PC-3 (cell line): ENCODE data around the gene WSCD2. TPM values are rescaled to one million over a fixed set of nuclear protein-coding genes. Genes with fewer than 3 reads are reported as not detected.

Experiments used
- ATAC-seq: fragments of 200-7000 bp; cut with Tn5 transposase; 2 replicates; pipeline ENCODE4 v1.9.1; 2020; ENCODE audit warnings: mild to moderate bottlenecking, moderate library complexity
- BruUV-seq: library from RNA; stranded (reverse); fragments of 400-500 nt; replicated peaks from 2 replicates; lab custom pipeline; 2021; lab: Mats Ljungman, UMichigan
- CTCF ChIA-PET: fragments of 300-600 bp; sonication (Branson Sonifier 250); formaldehyde crosslinking; loops from one replicate; lab custom pipeline; 2022; ENCODE audit warnings: antibody characterized with exemption; lab: Charles Lee
- POLR2A ChIA-PET: fragments of 300-600 bp; sonication (Branson Sonifier 250); formaldehyde crosslinking; loops from one replicate; lab custom pipeline; 2022; ENCODE audit warnings: antibody characterized with exemption; ENCODE audit not compliant: unreplicated experiment; lab: Charles Lee
- DNase-seq: peaks from one replicate; pipeline ENCODE4 v3.0.0-alpha.2; 2015
- H2AFZ ChIP-seq: fragments of 300-600 bp; sonication (generic); 2 replicates; pipeline ENCODE4 v1.6.0; 2016; ENCODE audit warnings: antibody characterized with exemption, low read length
- H3F3A ChIP-seq: fragments of 300-600 bp; sonication (generic); one replicate; pipeline ENCODE4 v1.6.0; 2017; ENCODE audit warnings: antibody characterized with exemption, low read length, control low read depth, mild to moderate bottlenecking; ENCODE audit not compliant: unreplicated experiment
- H3K27ac ChIP-seq: fragments of 300-600 bp; sonication (generic); 2 replicates; pipeline ENCODE4 v1.5.1; 2016; ENCODE audit warnings: mild to moderate bottlenecking, low read length
- H3K27me3 ChIP-seq: fragments of 300-600 bp; sonication (generic); 2 replicates; pipeline ENCODE4 v1.6.1; 2016; ENCODE audit warnings: low read length, mixed read lengths
- H3K36me3 ChIP-seq: fragments of 300-600 bp; sonication (generic); 2 replicates; pipeline ENCODE4 v1.6.1; 2016; ENCODE audit warnings: low read depth, mixed run types, low read length, mixed read lengths
- H3K4me1 ChIP-seq: fragments of 300-600 bp; sonication (generic); 2 replicates; pipeline ENCODE4 v1.5.1; 2016; ENCODE audit warnings: low read length; ENCODE audit not compliant: insufficient read depth
- H3K4me2 ChIP-seq: fragments of 300-600 bp; sonication (generic); 2 replicates; pipeline ENCODE4 v1.6.0; 2016; ENCODE audit warnings: low read length
- H3K4me3 ChIP-seq: fragments of 300-600 bp; sonication (generic); 2 replicates; pipeline ENCODE4 v1.5.1; 2016; ENCODE audit warnings: mild to moderate bottlenecking, low read length, mixed read lengths
- H3K79me2 ChIP-seq: fragments of 300-600 bp; sonication (generic); 2 replicates; pipeline ENCODE4 v1.6.1; 2017; ENCODE audit warnings: low read length, mixed read lengths
- H3K9ac ChIP-seq: fragments of 300-600 bp; sonication (generic); 2 replicates; pipeline ENCODE4 v1.6.0; 2016; ENCODE audit warnings: mild to moderate bottlenecking, low read length
- H3K9me2 ChIP-seq: fragments of 300-600 bp; sonication (generic); replicated peaks from 2 replicates; pipeline ENCODE4 v1.6.1; 2016; ENCODE audit warnings: mixed run types, low read length, mixed read lengths
- H3K9me3 ChIP-seq: fragments of 300-600 bp; sonication (generic); 2 replicates; pipeline ENCODE4 v1.6.1; 2016; ENCODE audit warnings: low read length, mixed read lengths
- H4K20me1 ChIP-seq: fragments of 300-600 bp; sonication (generic); 2 replicates; pipeline ENCODE4 v1.6.1; 2016; ENCODE audit warnings: low read length, mixed read lengths
- CTCF ChIP-seq: fragments of 300-600 bp; sonication (generic); conservative IDR thresholded peaks from 2 replicates; pipeline ENCODE4 v1.5.1; 2017; ENCODE audit warnings: antibody characterized with exemption, low read depth, mild to moderate bottlenecking, low read length
- EZH2 ChIP-seq: fragments of 300-600 bp; sonication (generic); IDR thresholded peaks from one replicate; pipeline ENCODE4 v1.6.1; 2017; ENCODE audit warnings: antibody characterized with exemption, mild to moderate bottlenecking, low read length; ENCODE audit not compliant: unreplicated experiment
- EZH2phosphoT487 ChIP-seq: fragments of 300-600 bp; sonication (generic); IDR thresholded peaks from 2 replicates; pipeline ENCODE4 v1.6.1; 2018; ENCODE audit warnings: mild to moderate bottlenecking, antibody characterized with exemption, low read length, borderline replicate concordance
- intact Hi-C: fragments of 100-400 bp; cut with micrococcal nuclease; formaldehyde crosslinking; loops from 2 replicates; pipeline ENCODE4 v1.9.0; 2023
- total RNA-seq: library from RNA; depleted of rRNA; stranded (reverse); fragments of >200 nt; gene quantifications from 2 replicates; pipeline ENCODE4 v1.2.3, GENCODE V29; 2014

WSCD2 gene
- total RNA-seq, 1 experiment from 2014 or later = not detected

GRCh38 chr12:108102363-108102762, 26.7 kb upstream of the WSCD2 start:
- no peaks in the 10 kb centered on the region for H3F3A ChIP-seq
- H3K9me2 ChIP-seq = no peaks in the 10 kb centered on the region
- ATAC-seq (no peak), DNase-seq (no peak)
- no peaks in the 10 kb centered on the region for H3K79me2 ChIP-seq
- H3K27ac ChIP-seq = no peak overlapping the region
- CTCF ChIA-PET = no interaction called here
- intact Hi-C loops = no loop called here
- H2AFZ ChIP-seq = no peak overlapping the region
- no peak for TF ChIP-seq EZH2
- TF ChIP-seq CTCF = no peak
- TF ChIP-seq EZH2phosphoT487 = no peak
- H3K4me2 ChIP-seq = no peak overlapping the region
- no peaks in the 10 kb centered on the region for H3K4me1 ChIP-seq
- H3K27me3 ChIP-seq = no peaks in the 10 kb centered on the region
- H3K9ac ChIP-seq = no peak overlapping the region
- POLR2A ChIA-PET = no interaction called here
- no peak overlapping the region for H3K4me3 ChIP-seq
- H3K9me3 ChIP-seq = no peaks in the 10 kb centered on the region
- H3K36me3 ChIP-seq = no peaks in the 10 kb centered on the region
- no peaks in the 10 kb centered on the region for H4K20me1 ChIP-seq
- BruUV-seq = no TSS peak

- no peak for ATAC-seq
These were observed 26.0 kb upstream of the WSCD2 start for GRCh38 chr12:108103087-108103486.

GRCh38 chr12:108103517-108103916, 25.6 kb upstream of the WSCD2 start:
- Histone ChIP-seq H3K27ac (no peak overlapping the region), H3K4me3 (no peak overlapping the region), H2AFZ (no peak overlapping the region), H3K9me3 (no peaks in the 10 kb centered on the region), H3K9me2 (no peaks in the 10 kb centered on the region), H3K4me1 (no peaks in the 10 kb centered on the region), H3K4me2 (no peak overlapping the region), H3K36me3 (no peaks in the 10 kb centered on the region), H4K20me1 (no peaks in the 10 kb centered on the region), H3F3A (no peaks in the 10 kb centered on the region), H3K79me2 (no peaks in the 10 kb centered on the region), H3K9ac (no peak overlapping the region), H3K27me3 (no peaks in the 10 kb centered on the region)
- ATAC-seq (no peak), DNase-seq (no peak)
- ChIA-PET CTCF (no interaction called here), POLR2A (no interaction called here)
- TF ChIP-seq EZH2phosphoT487 (no peak), CTCF (no peak), EZH2 (no peak)
- no TSS peak for BruUV-seq
- intact Hi-C loops = no loop called here

More at GRCh38 chr12:108103087-108103486, 26.0 kb upstream of the WSCD2 start:
- H3K9me2 ChIP-seq = no peaks in the 10 kb centered on the region
- intact Hi-C loops = no loop called here
- POLR2A ChIA-PET = no interaction called here
- DNase-seq = no peak
- CTCF ChIA-PET = no interaction called here
- no peak overlapping the region for H3K9ac ChIP-seq
- H3F3A ChIP-seq = no peaks in the 10 kb centered on the region
- no peaks in the 10 kb centered on the region for H3K79me2 ChIP-seq
- H3K4me1 ChIP-seq = no peaks in the 10 kb centered on the region
- H3K27ac ChIP-seq = no peak overlapping the region
- H3K9me3 ChIP-seq = no peaks in the 10 kb centered on the region
- no peak for TF ChIP-seq CTCF
- no peak for TF ChIP-seq EZH2phosphoT487
- no peak for TF ChIP-seq EZH2
- no peak overlapping the region for H3K4me3 ChIP-seq
- H4K20me1 ChIP-seq = no peaks in the 10 kb centered on the region
- BruUV-seq = no TSS peak
- H2AFZ ChIP-seq = no peak overlapping the region
- H3K4me2 ChIP-seq = no peak overlapping the region
- no peaks in the 10 kb centered on the region for H3K36me3 ChIP-seq
- H3K27me3 ChIP-seq = no peaks in the 10 kb centered on the region
